GM23248 (cell line): ENCODE results near the gene SLC34A1. TPM values are rescaled to one million over a fixed set of nuclear protein-coding genes. Genes with fewer than 3 reads are reported as not detected.

Experiments
- DNase-seq: peaks from one replicate; pipeline ENCODE4 v3.0.0-alpha.2; 2015
- H2AFZ ChIP-seq: fragments of 200-600 bp; sonication (generic); 2 replicates; pipeline ENCODE4 v1.6.1; 2016; ENCODE audit warnings: antibody characterized with exemption
- H3F3A ChIP-seq: fragments of 200-600 bp; sonication (generic); 2 replicates; pipeline ENCODE4 v1.6.1; 2016; ENCODE audit warnings: mild to moderate bottlenecking, antibody characterized with exemption, mixed run types; ENCODE audit not compliant: insufficient read depth
- H3K27ac ChIP-seq: fragments of 200-600 bp; sonication (generic); 2 replicates; pipeline ENCODE4 v1.5.1; 2016; ENCODE audit warnings: mild to moderate bottlenecking
- H3K27me3 ChIP-seq: fragments of 200-600 bp; sonication (generic); replicated peaks from 2 replicates; pipeline ENCODE4 v1.6.1; 2016; ENCODE audit warnings: mild to moderate bottlenecking; ENCODE audit not compliant: insufficient read depth
- H3K36me3 ChIP-seq: fragments of 200-600 bp; sonication (generic); 2 replicates; pipeline ENCODE4 v1.6.1; 2016; ENCODE audit warnings: low read depth, mild to moderate bottlenecking
- H3K4me1 ChIP-seq: fragments of 200-600 bp; sonication (generic); 2 replicates; pipeline ENCODE4 v1.6.1; 2016; ENCODE audit warnings: mild to moderate bottlenecking; ENCODE audit not compliant: insufficient read depth
- H3K4me2 ChIP-seq: fragments of 200-600 bp; sonication (generic); one replicate; pipeline ENCODE4 v1.6.1; 2016; ENCODE audit warnings: mild to moderate bottlenecking; ENCODE audit not compliant: unreplicated experiment
- H3K4me3 ChIP-seq: fragments of 200-600 bp; sonication (generic); 2 replicates; pipeline ENCODE4 v1.5.1; 2016; ENCODE audit warnings: mild to moderate bottlenecking
- H3K79me2 ChIP-seq: fragments of 200-600 bp; sonication (generic); 2 replicates; pipeline ENCODE4 v1.6.1; 2016; ENCODE audit warnings: mild to moderate bottlenecking; ENCODE audit not compliant: insufficient read depth
- H3K9ac ChIP-seq: fragments of 200-600 bp; sonication (generic); 2 replicates; pipeline ENCODE4 v1.6.1; 2016; ENCODE audit warnings: mild to moderate bottlenecking
- H3K9me2 ChIP-seq: fragments of 200-600 bp; sonication (generic); 2 replicates; pipeline ENCODE4 v1.6.1; 2016; ENCODE audit warnings: mixed run types, mild to moderate bottlenecking, moderate library complexity; ENCODE audit not compliant: insufficient read depth
- H3K9me3 ChIP-seq: fragments of 200-600 bp; sonication (generic); one replicate; pipeline ENCODE4 v1.6.1; 2017; ENCODE audit warnings: low read depth
- H4K20me1 ChIP-seq: fragments of 200-600 bp; sonication (generic); 2 replicates; pipeline ENCODE4 v1.6.0; 2016; ENCODE audit not compliant: insufficient read depth
- EZH2 ChIP-seq: fragments of 200-600 bp; sonication (generic); IDR thresholded peaks from 2 replicates; pipeline ENCODE4 v1.6.1; 2018; ENCODE audit warnings: antibody characterized with exemption, mild to moderate bottlenecking; ENCODE audit not compliant: insufficient read depth, poor library complexity, severe bottlenecking
- EZH2phosphoT487 ChIP-seq: fragments of 200-600 bp; sonication (generic); IDR thresholded peaks from 2 replicates; pipeline ENCODE4 v1.6.1; 2018; ENCODE audit warnings: antibody characterized with exemption, moderate library complexity, mild to moderate bottlenecking, low read depth; ENCODE audit not compliant: insufficient read depth
- WGBS, 2 experiments: methylation state at CpG; one replicate each; pipeline ENCODE4 v1.1.6; 2015 to 2017; ENCODE audit warnings: low lambda C conversion rate in 2 of 2, low coverage in 1 of 2; ENCODE audit errors: missing lambda C conversion rate in 2 of 2; 5-methylcytosine and 5-hydroxymethylcytosine counted together
- in situ Hi-C: fragments of 300-500 bp; cut with MboI; formaldehyde crosslinking; loops from 2 replicates; pipeline ENCODE4 v1.15.0; 2020
- polyA plus RNA-seq: library from polyadenylated mRNA; unstranded; fragments of >200 nt; fragmentation: Nextera tagmentation; extraction: Ambion mirVana; gene quantifications from 2 replicates; pipeline ENCODE4 v1.2.1, GENCODE V29; 2016
- total RNA-seq: library from RNA; depleted of rRNA; stranded (reverse); fragments of >200 nt; shearing (Covaris generic); gene quantifications from 2 replicates; pipeline ENCODE4 v1.2.3, GENCODE V29; 2014

Gene SLC34A1
- total and polyA plus RNA-seq, 2 experiments from 2014 or later, result not detected

- peaks cover 10% of the 10 kb centered on the region for H3K4me1 ChIP-seq
- H3K36me3 ChIP-seq, result no peaks in the 10 kb centered on the region
- no peak overlapping the region for H3K4me2 ChIP-seq
- H3K4me3 ChIP-seq, result no peak overlapping the region
- no peak overlapping the region for H2AFZ ChIP-seq
- H3F3A ChIP-seq, result no peaks in the 10 kb centered on the region
- TF ChIP-seq EZH2 (no peak), EZH2phosphoT487 (no peak)
- 66 to 72% methylated on average over 2 of the region's 2 CpGs for WGBS, 2 experiments
- H4K20me1 ChIP-seq, result no peaks in the 10 kb centered on the region
- DNase-seq, result no peak
- H3K27me3 ChIP-seq, result no peaks in the 10 kb centered on the region
- H3K79me2 ChIP-seq, result peaks cover 18% of the 10 kb centered on the region
- H3K9ac ChIP-seq, result no peak overlapping the region
- in situ Hi-C loops, result no loop called here
- no peak overlapping the region for H3K27ac ChIP-seq
- H3K9me3 ChIP-seq, result no peaks in the 10 kb centered on the region
- H3K9me2 ChIP-seq, result no peaks in the 10 kb centered on the region
These were observed 39.4 kb downstream of the SLC34A1 start for GRCh38 chr5:177423671-177424070.

GRCh38 chr5:177425196-177425800, 41.1 kb downstream of the SLC34A1 start:
- Histone ChIP-seq H3K4me1 (peaks cover 10% of the 10 kb centered on the region), H3K9me2 (no peaks in the 10 kb centered on the region), H3F3A (no peaks in the 10 kb centered on the region), H3K4me2 (peak overlapping the region; percentile 68), H3K9ac (peak overlapping the region; percentile 80), H3K4me3 (peak overlapping the region; percentile 74), H3K27me3 (no peaks in the 10 kb centered on the region), H2AFZ (peak overlapping the region; percentile 89), H3K9me3 (no peaks in the 10 kb centered on the region), H4K20me1 (no peaks in the 10 kb centered on the region), H3K79me2 (peaks cover 28% of the 10 kb centered on the region), H3K36me3 (no peaks in the 10 kb centered on the region), H3K27ac (peak overlapping the region; percentile 79)
- DNase-seq, result no peak
- TF ChIP-seq EZH2phosphoT487, result no peak
- no peak for TF ChIP-seq EZH2
- in situ Hi-C loops, result no loop called here
- 34 to 35% methylated on average over 13 of the region's 13 CpGs for WGBS, 2 experiments

GRCh38 chr5:177425801-177426565, 41.7 kb downstream of the SLC34A1 start:
- Histone ChIP-seq H3K9me2 (no peaks in the 10 kb centered on the region), H3K27me3 (no peaks in the 10 kb centered on the region), H2AFZ (peak overlapping the region; percentile 89), H4K20me1 (no peaks in the 10 kb centered on the region), H3K4me1 (peaks cover 10% of the 10 kb centered on the region), H3F3A (no peaks in the 10 kb centered on the region), H3K27ac (peak overlapping the region; percentile 79), H3K9ac (peak overlapping the region; percentile 80), H3K9me3 (no peaks in the 10 kb centered on the region), H3K79me2 (peaks cover 28% of the 10 kb centered on the region), H3K4me2 (peak overlapping the region; percentile 68), H3K36me3 (no peaks in the 10 kb centered on the region), H3K4me3 (peak overlapping the region; percentile 74)
- TF ChIP-seq EZH2phosphoT487 (no peak), EZH2 (no peak)
- peak; percentile 100 for DNase-seq
- WGBS, 2 experiments, result 1 to 3% methylated on average over 47 to 52 of the region's 52 CpGs
- in situ Hi-C loops, result no loop called here

- H3K79me2 ChIP-seq, result peaks cover 28% of the 10 kb centered on the region
- no peaks in the 10 kb centered on the region for H3K9me3 ChIP-seq
- no peaks in the 10 kb centered on the region for H3K9me2 ChIP-seq
- no peaks in the 10 kb centered on the region for H3F3A ChIP-seq
- no peaks in the 10 kb centered on the region for H4K20me1 ChIP-seq
- H3K4me1 ChIP-seq, result peaks cover 10% of the 10 kb centered on the region
- peak within 1 kb of the TSS; percentile 89 for H2AFZ ChIP-seq
- H3K27me3 ChIP-seq, result no peaks in the 10 kb centered on the region
- 1 to 3% methylated on average over 6 to 80 of the region's 82 CpGs for WGBS, 2 experiments
- H3K36me3 ChIP-seq, result no peaks in the 10 kb centered on the region
- H3K4me3 ChIP-seq, result peak within 1 kb of the TSS; percentile 76
- H3K27ac ChIP-seq, result peak within 1 kb of the TSS; percentile 79
- H3K4me2 ChIP-seq, result peak within 1 kb of the TSS; percentile 76
- DNase-seq, result peak; percentile 74
- TF ChIP-seq EZH2 (no peak), EZH2phosphoT487 (no peak)
- in situ Hi-C loops, result no loop called here
- peak within 1 kb of the TSS; percentile 91 for H3K9ac ChIP-seq
These were observed 42.5 kb downstream of the SLC34A1 start, which contains the start of gene GRK6 for GRCh38 chr5:177426566-177427210. Gene GRK6 (plus strand): TSS chr5:177426676. CDS start chr5:177426846, 170 bp downstream.
